NK-92 (cell line): ENCODE data around the gene KCNQ5.
"Not testable (repeated sequence)": the region's sequence is repeated elsewhere in the genome, so short reads cannot be mapped to it uniquely, and the experiment has no call there.

Source experiments
- DNase-seq: peaks from one replicate; lab custom pipeline; 2025; ENCODE audit not compliant: unreplicated experiment; lab: John Stamatoyannopoulos, UW

Gene KCNQ5

GRCh38 chr6:73227606-73228255 lies 605.9 kb downstream of the KCNQ5 start:
- DNase-seq = no peak

- no peak for DNase-seq
Measured at GRCh38 chr6:73231986-73232391, 610.1 kb downstream of the KCNQ5 start.

GRCh38 chr6:73233048-73233447 lies 611.2 kb downstream of the KCNQ5 start:
- DNase-seq = no peak

GRCh38 chr6:73233971-73234370 lies 612.1 kb downstream of the KCNQ5 start:
- DNase-seq = not testable (repeated sequence)

- no peak for DNase-seq
Measured at GRCh38 chr6:73234733-73235132, 612.9 kb downstream of the KCNQ5 start.

GRCh38 chr6:73236144-73236750 lies 614.4 kb downstream of the KCNQ5 start:
- DNase-seq = no peak

- DNase-seq = no peak
Measured at GRCh38 chr6:73240730-73241129, 618.9 kb downstream of the KCNQ5 start.

- no peak for DNase-seq
Measured at GRCh38 chr6:73242001-73242400, 620.1 kb downstream of the KCNQ5 start.
